ENCODE results near the gene PRKCB. TPM values are rescaled to one million over a fixed set of nuclear protein-coding genes. Genes with fewer than 3 reads are reported as not detected.

Gene PRKCB
- polyA plus RNA-seq, 1 donor from 2014 or later: 27.6 TPM

- Histone ChIP-seq H3K27me3 (ENCODE audit: insufficient read depth, low read depth, low read length) (no peaks in the 10 kb centered on the region), H3K4me2 (ENCODE audit: low read length) (no peak overlapping the region), H3K9me3 (ENCODE audit: low read length) (no peaks in the 10 kb centered on the region), H3K27ac (ENCODE audit: low read length) (no peak overlapping the region), H4K20me1 (ENCODE audit: insufficient read depth) (no peaks in the 10 kb centered on the region), H3K79me2 (replicated peaks; ENCODE audit: insufficient read depth, low read length) (no peaks in the 10 kb centered on the region), H2AFZ (ENCODE audit: low read depth, low read length) (no peak overlapping the region), H3K9ac (ENCODE audit: low read length) (no peak overlapping the region), H3F3A (ENCODE audit: insufficient read depth, low read length, poor library complexity, severe bottlenecking) (no peaks in the 10 kb centered on the region), H3K9me2 (ENCODE audit: insufficient read depth, low read length) (no peaks in the 10 kb centered on the region), H3K4me3 (ENCODE audit: low read length) (no peak overlapping the region), H3K36me3 (ENCODE audit: insufficient read depth, low read length) (no peaks in the 10 kb centered on the region)
- no peak for TF ChIP-seq EZH2 (IDR thresholded peaks at IDR 0.05; ENCODE audit: borderline replicate concordance, insufficient read depth, low read length, poor library complexity, severe bottlenecking)
- no peak for TF ChIP-seq REST (IDR thresholded peaks at IDR 0.05; ENCODE audit: borderline replicate concordance)
- TF ChIP-seq RAD21 (conservative IDR thresholded peaks at IDR 0.05): no peak
- no peak for TF ChIP-seq EP300 (conservative IDR thresholded peaks at IDR 0.05; ENCODE audit: poor library complexity, severe bottlenecking)
- no peak for TF ChIP-seq MXI1 (conservative IDR thresholded peaks at IDR 0.05; ENCODE audit: poor library complexity, severe bottlenecking)
- no peak for TF ChIP-seq TAF1 (IDR thresholded peaks at IDR 0.05; ENCODE audit: low read depth)
- TF ChIP-seq CTCF (IDR thresholded peaks at IDR 0.05; ENCODE audit: poor library complexity, severe bottlenecking): no peak
- TF ChIP-seq SMC3 (conservative IDR thresholded peaks at IDR 0.05; ENCODE audit: poor library complexity): no peak
- TF ChIP-seq POLR2AphosphoS5 (IDR thresholded peaks at IDR 0.05): no peak
These were observed 175.5 kb downstream of the PRKCB start for GRCh38 chr16:24011237-24011636.

GRCh38 chr16:24013054-24013636 is 177.4 kb downstream of the PRKCB start:
- no peaks in the 10 kb centered on the region for H3K9me3 ChIP-seq (ENCODE audit: low read length)
- H3K79me2 ChIP-seq (replicated peaks; ENCODE audit: insufficient read depth, low read length): no peaks in the 10 kb centered on the region
- H2AFZ ChIP-seq (ENCODE audit: low read depth, low read length): no peak overlapping the region
- no peaks in the 10 kb centered on the region for H3F3A ChIP-seq (ENCODE audit: insufficient read depth, low read length, poor library complexity, severe bottlenecking)
- H3K4me3 ChIP-seq (ENCODE audit: low read length): no peak overlapping the region
- no peaks in the 10 kb centered on the region for H4K20me1 ChIP-seq (ENCODE audit: insufficient read depth)
- H3K4me2 ChIP-seq (ENCODE audit: low read length): no peak overlapping the region
- H3K27me3 ChIP-seq (ENCODE audit: insufficient read depth, low read depth, low read length): no peaks in the 10 kb centered on the region
- no peak overlapping the region for H3K27ac ChIP-seq (ENCODE audit: low read length)
- TF ChIP-seq RAD21 (conservative IDR thresholded peaks at IDR 0.05) (no peak), CTCF (IDR thresholded peaks at IDR 0.05; ENCODE audit: poor library complexity, severe bottlenecking) (no peak), POLR2AphosphoS5 (IDR thresholded peaks at IDR 0.05) (no peak), REST (IDR thresholded peaks at IDR 0.05; ENCODE audit: borderline replicate concordance) (no peak), EZH2 (IDR thresholded peaks at IDR 0.05; ENCODE audit: borderline replicate concordance, insufficient read depth, low read length, poor library complexity, severe bottlenecking) (no peak), TAF1 (IDR thresholded peaks at IDR 0.05; ENCODE audit: low read depth) (no peak), MXI1 (conservative IDR thresholded peaks at IDR 0.05; ENCODE audit: poor library complexity, severe bottlenecking) (no peak), SMC3 (conservative IDR thresholded peaks at IDR 0.05; ENCODE audit: poor library complexity) (no peak), EP300 (conservative IDR thresholded peaks at IDR 0.05; ENCODE audit: poor library complexity, severe bottlenecking) (no peak)
- H3K9ac ChIP-seq (ENCODE audit: low read length): no peak overlapping the region
- no peaks in the 10 kb centered on the region for H3K36me3 ChIP-seq (ENCODE audit: insufficient read depth, low read length)
- H3K9me2 ChIP-seq (ENCODE audit: insufficient read depth, low read length): no peaks in the 10 kb centered on the region

All from neural cell (in vitro differentiated cells).